Peyer's patch (tissue), 4 donors: ENCODE measurements around the gene ENPP4.

Experiments
- POLR2A ChIP-seq, 2 donors: fragments of 450-650 bp; IDR thresholded peaks; one replicate each; pipeline ENCODE4 v1.5.1; 2017; ENCODE audit warnings: antibody characterized with exemption in 2 of 2, mild to moderate bottlenecking in 2 of 2, moderate library complexity in 2 of 2
- TF ChIP-seq, protein P1 (sequence below), 6 experiments: fragments of 450-650 bp in 4 of 6; fragments of 200-600 bp in 2 of 6; sonication (generic) in 1 of 6; IDR thresholded peaks; one replicate each; pipeline ENCODE4 v1.5.1; 2017 to 2019; ENCODE audit warnings: antibody characterized with exemption in 6 of 6, mild to moderate bottlenecking in 3 of 6, moderate library complexity in 1 of 6

DNA sequence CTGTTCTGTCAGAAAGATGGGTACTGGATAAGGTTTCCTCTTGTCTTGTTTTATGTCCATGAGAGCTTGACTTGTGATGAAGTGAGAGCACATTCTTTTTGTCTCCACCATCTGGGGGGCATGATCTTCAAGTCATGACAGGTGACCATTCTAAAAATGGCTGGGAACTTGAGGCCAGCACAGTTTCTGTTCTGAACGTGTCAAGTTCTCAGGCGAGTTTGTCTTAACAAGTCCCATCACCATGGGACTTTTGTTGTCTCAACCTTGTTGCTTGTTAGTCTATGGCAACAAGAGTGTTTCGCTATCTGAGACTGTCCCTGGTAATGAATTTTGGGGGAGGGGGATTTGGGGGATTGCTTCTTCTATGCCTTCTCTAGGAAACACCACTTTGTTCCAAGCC, 25.6 kb upstream of the ENPP4 start:
- TF ChIP-seq, protein P1, sequence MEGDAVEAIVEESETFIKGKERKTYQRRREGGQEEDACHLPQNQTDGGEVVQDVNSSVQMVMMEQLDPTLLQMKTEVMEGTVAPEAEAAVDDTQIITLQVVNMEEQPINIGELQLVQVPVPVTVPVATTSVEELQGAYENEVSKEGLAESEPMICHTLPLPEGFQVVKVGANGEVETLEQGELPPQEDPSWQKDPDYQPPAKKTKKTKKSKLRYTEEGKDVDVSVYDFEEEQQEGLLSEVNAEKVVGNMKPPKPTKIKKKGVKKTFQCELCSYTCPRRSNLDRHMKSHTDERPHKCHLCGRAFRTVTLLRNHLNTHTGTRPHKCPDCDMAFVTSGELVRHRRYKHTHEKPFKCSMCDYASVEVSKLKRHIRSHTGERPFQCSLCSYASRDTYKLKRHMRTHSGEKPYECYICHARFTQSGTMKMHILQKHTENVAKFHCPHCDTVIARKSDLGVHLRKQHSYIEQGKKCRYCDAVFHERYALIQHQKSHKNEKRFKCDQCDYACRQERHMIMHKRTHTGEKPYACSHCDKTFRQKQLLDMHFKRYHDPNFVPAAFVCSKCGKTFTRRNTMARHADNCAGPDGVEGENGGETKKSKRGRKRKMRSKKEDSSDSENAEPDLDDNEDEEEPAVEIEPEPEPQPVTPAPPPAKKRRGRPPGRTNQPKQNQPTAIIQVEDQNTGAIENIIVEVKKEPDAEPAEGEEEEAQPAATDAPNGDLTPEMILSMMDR (IDR thresholded peaks at IDR 0.05), result no peak
- TF ChIP-seq POLR2A (IDR thresholded peaks at IDR 0.05), result no peak
